M059J (cell line): ENCODE results near the gene INO80. TPM values are rescaled to one million over a fixed set of nuclear protein-coding genes. Genes with fewer than 3 reads are reported as not detected.

Source experiments
- DNase-seq: peaks from one replicate; pipeline ENCODE4 v3.0.0-alpha.2; 2012; ENCODE audit warnings: low read depth
- total RNA-seq: library from RNA; depleted of rRNA; stranded (reverse); fragments of >200 nt; shearing (Covaris generic); gene quantifications from 2 replicates; pipeline ENCODE4 v1.2.3, GENCODE V29; 2014

The INO80 gene
- total RNA-seq, 1 experiment from 2014 or later, result 18.9 TPM

DNA sequence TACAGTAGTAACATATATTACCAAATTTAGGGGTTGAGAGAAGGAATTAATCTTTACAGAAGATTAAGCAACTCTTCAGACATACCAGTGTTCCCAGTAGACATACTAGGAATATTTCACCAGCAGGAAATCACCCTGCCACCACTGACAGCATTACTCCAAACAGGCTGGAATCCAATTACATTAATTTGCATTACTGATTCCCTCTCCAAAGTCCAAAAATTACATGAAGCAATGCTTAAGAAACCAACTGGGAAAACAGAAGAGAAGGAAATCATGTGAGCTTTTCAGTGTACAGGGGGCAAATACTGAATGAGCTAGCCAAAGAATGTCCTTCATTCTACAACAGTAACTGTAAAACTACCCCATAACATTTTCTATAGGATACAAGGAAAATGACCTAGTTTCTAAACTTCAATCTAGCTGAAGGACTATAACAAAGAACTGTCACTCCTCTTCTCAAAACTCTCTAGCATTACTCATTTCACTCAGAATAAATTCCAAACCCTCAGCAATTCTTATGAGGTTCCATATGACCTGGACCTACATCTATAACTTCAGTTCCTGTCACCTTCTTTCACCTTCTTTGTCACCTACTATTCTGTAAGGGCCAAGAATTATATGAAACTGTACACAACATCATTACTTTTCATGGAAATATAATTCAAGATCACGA lies 72.7 kb downstream of the INO80 start:
- DNase-seq, result no peak

DNA sequence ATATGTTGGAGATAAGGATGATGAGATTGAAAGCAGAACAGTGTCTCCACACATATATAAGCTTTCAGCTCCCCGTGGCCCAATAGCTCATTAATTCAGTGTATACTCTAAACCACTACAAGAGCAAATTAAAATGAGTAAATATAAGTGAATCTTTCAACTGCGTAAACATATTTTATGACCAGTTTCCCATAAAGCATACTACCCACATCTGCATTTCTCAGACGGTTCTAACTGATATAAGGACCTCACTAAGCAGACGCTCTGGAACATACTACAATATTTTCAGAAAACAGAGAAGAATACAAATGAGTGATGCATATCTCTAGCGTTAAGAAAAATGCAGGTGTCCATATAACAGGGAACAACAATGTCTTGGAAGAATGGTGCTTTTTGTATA lies 73.2 kb downstream of the INO80 start:
- DNase-seq, result no peak

DNA sequence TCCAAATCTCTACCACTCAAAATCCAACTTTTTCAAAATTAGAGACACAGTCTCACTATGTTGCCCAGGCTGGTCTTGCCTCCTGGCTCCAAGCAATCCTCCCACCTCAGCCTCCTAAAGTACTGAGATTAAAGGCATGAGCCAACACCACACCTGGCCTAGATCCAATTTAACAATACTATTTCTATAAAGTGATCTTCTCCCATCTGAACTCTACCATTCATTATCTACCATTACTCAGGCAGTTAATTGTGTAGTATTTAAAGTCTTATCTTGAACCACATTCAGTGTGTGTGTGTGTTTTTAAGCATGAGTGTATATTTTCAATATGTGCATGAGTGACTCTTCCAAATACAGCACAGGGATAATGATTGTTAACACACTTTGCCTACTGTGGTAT lies 77.0 kb downstream of the INO80 start:
- DNase-seq, result no peak

DNA sequence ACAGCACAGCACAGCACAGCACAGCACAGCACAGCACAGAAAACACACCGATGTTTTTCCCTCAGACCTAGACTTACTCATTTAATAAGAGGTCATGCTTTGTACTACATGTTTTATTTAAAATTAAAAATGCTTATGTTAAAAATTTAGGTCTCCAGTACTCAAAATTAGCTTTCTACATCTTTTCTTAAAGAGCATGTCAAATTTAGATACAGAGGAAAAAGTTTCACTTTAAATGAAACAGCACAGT lies 84.1 kb downstream of the INO80 start:
- no peak for DNase-seq

DNA sequence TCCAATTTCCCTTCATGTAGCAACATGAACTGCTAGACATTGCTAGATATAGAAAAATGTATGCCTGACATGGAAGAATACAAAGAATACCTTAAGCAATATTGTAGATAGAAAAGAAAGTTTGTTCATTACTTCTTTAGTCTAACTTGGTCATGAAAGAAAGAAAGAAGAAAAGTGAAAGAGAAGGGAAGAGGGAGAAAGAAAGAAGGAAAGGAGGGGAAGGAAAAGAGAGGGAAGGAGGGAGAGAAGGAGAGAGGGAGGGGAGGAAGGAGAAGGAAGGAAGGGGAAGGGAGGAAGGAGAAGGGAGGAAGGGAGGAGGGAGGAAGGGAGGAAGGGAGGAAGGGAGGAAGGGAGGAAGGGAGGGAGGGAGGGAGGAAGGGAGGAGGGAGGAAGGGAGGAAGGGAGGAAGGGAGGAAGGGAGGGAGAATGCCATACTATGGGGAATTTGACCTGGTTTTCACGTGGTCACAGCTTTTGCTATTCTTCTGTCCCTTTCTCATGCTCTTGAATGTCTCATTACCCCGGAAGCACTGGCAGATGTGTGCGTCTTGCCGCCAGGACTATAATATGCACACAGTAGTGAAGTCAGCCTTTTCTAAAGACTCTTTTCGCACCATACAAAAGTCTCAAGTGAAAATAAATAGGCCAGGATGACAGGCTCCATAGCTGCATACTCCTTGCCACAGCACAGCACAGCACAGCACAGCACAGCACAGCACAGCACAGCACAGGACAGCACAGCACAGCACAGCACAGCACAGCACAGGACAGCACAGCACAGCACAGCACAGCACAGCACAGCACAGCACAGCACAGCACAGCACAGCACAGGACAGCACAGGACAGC lies 84.6 kb downstream of the INO80 start:
- DNase-seq, result peak; percentile 8

DNA sequence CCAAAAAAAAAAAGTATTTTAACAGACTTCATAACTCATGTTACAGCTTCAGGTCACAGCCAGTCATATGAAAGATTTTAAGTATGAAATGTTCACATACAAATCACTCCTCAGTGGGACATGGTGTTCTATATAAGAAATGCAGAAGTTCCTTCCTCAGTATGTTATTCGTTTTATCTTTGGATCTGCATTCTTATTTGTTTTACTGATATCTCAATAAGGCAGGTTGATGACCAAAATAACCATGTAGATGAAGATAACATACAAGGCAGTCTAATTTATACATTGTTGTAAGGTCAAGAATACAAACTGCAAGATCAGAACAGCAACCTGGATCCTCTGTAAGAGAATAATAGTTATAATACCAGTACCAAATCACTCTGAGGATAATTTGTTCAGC lies 87.2 kb downstream of the INO80 start:
- no peak for DNase-seq

DNA sequence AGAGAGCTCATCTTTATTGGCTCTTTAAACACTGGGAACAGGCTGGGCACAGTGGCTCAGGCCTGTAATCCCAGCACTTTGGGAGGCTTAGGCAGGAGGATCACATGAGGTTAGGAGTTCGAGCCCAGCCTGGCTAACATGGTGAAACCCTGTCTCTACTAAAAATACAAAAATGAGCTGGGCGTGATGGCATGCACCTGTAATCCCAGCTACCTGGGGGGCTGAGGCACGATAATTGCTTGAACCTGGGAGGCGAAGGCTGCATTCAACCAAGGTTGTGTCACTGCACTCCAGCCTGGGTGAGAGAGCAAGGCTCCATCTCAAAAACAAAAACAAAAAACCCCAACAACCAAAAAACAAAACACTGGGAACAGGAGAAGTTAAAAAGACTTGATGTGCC lies 90.7 kb downstream of the INO80 start:
- no peak for DNase-seq

DNA sequence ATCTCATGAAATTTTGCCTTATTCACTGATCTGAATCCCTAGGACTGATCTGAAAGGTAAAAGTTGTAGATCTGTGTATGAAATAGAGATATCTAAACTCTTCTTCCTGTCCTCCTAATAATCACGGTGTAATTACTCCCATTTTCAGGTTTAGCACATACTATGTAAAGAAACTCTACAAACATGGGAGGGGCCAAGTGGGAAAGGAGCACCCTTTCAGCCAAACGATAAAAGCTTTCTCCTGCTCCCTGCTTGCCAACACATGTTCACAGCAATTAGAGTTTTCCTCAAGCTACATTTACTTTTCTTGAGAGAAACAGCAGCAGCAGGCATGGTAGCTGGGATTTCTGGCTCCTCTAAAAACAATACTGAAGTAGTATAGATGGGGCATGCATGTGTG lies 91.2 kb downstream of the INO80 start:
- no peak for DNase-seq

DNA sequence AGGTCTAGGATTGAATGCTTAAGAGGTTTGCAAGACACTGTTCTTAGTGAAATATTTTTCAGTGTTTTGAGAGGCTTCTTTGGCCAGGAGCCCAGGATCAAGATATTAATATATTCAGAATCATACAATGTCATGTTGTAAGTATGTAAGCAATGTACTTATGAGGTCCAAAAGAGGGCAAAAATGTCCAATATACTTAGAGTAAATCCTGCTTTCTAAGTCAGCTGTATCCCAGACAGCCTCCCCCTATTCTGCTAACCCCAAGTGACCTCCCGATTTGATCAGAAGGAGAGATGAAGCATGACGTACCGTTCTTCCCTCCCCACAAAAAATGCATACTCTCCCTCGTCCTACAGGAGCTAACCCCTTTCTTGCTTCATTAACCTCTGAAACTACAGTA lies 91.9 kb downstream of the INO80 start:
- DNase-seq, result no peak

DNA sequence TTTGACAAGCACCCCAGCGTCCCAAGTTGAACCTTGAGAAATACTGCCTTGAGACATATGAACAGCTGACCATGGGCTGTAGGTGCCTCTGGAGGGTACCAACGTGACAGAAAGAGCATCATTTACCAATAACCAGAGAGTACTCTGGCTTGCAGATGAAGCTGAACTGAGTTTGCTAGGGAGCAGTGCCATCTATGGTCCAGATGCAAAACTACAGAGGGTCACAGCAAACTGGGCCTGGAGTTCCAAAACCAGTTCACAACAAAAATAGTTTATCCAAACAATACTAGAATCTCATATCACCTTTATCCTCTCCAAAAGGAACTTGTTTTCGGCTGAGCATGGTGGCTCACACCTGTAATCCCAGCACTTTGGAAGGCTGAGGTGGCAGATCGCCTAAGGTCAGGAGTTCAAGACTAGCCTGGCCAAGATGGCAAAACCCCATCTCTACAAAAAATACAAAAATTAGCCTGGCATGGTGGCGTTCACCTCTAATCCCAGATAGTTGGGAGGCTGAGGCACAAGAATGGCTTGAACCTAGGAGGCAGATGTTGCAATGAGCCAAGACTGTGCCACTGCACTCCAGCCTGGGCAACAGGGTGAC lies 93.5 kb downstream of the INO80 start:
- DNase-seq, result peak; percentile 42

DNA sequence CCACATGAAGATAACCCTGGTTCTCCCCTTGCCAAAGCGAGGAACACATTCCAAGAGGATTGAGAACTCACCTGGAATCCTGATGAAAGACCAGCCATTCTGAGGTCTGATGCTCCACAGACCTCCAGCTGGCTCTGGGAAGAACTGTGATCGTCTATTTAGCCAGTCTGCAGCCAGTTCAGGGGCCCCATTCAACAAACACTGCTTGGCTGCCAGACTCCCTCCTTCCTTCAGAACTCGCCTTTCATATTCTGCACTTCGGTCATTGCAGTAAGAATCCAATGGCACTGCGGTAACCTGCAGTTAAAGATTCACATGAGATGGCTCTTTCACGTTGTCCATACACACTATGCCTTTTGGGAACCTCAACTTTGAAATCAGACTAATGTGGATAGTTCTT lies 95.3 kb downstream of the INO80 start:
- DNase-seq, result no peak

DNA sequence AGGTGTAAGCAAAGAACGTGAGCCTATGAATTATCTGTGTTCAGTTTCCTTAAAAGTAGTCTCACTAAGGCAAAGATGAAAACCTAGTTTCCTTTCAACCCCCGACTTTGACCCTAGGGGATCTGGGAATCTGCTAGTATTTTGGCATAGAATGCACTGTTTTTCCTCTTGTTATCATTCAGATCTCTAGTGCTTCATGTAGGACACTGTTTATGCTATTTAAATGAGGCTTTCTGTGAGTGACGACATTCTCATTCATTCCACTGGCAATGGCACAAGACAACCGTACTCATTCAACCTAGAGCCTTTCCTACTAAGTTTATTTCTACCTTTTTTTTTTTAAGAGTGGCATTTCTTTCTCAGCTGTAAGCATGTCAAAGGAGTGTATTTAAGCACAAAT lies 95.8 kb downstream of the INO80 start:
- DNase-seq, result no peak

DNA sequence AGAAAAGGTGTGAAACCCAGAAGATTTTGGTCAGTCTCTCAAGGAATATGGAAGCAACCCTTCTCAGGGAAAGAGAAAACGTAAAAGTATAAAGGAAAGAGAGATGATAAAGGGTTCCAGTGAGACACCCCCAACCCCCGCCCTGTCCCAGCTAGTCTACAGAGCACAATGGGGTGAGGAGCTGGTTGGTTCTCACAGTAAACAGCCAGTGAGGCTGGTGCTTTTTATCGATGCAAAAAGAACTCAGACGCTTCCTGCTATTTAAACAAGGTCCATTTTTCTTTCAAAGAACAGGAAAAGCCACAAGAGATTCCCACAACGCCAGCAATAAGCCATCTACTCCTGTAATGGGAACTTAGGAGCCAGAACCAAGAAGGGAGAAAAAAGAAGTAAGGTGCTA lies 96.9 kb downstream of the INO80 start:
- DNase-seq, result no peak

DNA sequence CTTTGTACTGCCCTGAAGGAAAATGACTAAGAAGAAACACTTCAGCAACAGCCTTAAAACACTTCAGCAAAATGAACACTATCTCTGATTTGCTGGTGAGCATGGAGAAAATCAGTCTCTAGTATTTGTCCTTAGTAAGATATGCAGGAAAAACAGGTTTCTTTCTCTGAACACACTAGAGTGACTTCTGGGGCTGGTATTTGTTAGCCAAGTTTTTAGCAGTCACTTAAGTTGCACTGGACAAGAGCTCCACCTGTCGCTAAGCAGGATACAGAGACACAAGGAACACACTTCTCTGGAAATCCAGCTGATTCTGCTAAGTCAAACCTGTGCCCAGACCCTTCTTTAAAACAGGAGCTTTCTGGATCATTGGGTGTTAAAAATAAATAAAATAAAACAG lies 97.5 kb downstream of the INO80 start:
- DNase-seq, result no peak

DNA sequence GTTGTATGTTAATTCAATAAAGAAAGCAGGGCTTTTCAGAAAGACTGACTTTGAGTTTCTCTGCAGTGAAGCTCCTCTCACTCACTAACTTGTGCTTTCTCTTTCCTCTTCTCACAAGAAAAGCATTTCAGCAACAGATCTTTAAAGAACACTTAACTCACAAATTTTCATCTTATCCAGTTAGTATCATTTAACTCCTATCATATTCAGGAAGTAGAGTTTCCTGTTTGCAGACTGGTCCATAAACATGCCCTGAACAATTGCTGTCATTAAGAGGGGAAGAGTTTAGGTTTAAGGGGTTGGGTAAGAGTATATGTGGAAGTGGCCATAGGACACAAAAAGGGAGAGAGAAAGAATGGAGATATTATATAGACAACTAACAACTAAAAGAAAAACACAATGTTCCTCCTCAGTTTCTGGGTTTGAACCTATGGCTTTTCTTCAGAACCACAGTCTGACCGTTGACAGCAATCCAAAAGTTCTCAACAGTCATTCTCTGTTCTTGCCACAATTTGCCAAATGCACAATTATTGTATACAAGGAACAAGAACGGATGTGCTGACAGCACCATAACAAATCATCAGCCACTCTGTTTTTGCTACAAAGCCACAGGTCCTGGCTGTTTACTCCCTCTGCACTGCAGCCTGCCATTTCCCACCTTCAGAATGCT lies 98.9 kb downstream of the INO80 start:
- DNase-seq, result no peak

DNA sequence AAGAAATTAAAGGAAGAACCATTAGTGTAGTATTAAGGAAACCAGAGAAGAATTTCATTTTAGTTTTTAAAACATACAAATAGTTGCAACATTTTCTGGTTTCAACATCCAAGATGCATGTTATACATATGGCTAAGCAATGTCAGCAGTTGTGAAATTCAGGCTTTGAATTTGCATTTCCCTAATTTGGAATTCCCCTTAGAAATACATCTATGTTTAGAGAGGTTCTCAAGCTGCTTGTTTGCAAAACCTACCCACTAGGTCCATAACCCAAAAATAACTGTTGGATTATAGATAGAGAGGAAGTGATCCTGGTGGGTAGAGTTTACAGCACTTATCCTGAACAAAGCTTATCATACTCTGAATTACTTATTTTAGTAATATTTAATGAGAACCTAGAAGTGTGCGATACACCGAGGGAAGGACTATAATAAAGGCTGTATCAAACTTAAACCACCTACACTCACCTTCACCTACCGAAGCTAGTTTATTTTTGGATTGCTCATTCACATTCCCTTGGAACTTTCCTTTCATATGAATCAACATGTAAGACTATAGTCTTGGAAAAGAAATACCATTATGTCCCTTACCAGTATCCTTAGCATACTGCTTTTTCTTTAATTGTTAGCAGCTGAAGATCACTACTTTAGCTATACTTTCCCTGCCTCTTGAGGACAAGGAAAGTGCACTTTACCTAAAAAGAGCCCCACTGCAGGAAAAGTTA lies 102.2 kb downstream of the INO80 start:
- no peak for DNase-seq

DNA sequence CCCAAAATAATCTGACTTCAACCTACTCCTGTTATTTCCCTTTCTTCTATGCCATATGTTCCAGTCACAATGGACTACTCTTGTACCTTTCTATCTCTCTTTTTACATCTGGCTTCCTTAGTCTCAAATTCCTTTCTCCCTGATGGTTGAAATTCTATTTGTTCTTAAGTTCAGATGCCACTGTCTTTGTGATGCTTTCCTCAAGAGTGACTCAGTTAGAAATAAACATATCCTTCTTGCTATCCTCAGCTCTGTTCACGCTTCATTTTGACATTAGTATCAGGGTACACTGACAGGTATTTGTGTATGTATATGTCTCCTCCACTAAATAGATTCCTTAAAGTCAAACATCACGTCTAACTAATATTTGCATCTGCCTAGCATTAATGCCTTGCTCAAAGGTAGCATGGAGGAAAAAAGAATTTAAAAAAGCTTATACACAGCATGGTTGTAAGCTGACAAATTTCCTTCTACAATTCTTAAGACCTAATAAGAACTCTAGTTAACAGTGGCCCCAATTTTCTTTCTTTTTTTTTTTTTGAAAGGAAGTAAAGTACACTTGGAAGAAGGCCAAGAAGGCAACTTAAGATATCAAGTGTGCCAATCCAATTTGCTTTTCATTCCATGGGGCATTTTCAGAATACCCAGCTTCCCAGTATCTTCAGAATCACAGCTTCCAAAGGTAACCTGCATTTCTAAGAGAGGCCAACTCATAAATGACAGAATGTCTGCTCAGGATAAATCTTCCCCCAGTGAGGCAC lies 104.8 kb downstream of the INO80 start:
- no peak for DNase-seq

DNA sequence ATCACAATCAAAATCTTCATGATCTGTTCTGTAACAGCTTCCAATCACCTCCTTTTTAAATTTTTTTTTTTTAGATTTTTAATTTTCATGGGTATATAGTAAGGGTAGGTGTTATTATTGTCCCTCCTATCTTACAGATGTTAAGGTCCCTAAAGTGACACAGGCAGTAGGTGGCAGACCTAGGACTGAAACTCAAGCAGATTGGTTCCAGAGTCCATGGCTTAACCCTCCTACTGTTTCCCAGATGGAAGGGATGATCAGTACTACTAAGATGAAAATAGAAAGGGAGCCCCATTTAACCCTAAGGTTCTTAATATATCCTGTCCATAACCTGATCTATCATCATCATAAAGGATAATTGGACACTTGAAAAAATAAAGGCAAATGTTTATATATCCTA lies 105.7 kb downstream of the INO80 start:
- no peak for DNase-seq

DNA sequence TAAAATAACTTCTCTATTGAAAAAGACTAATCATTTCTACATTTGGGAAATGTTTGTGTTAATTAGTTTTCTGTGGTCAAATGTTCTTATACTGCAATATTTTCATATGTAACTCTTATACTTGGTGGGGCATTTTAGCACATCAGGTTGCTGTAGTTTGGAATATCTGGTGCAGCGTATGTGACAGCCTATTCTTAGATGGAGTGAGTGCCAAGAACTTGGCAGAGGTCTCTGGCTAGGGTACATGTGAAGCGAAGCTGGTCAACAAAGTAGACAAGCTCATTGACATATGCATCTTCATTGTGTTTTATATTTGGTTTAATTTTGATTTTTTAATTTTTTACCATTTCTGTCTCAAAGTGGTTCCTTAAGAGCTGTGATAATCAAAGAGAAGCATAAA lies 109.6 kb downstream of the INO80 start:
- DNase-seq, result no peak

DNA sequence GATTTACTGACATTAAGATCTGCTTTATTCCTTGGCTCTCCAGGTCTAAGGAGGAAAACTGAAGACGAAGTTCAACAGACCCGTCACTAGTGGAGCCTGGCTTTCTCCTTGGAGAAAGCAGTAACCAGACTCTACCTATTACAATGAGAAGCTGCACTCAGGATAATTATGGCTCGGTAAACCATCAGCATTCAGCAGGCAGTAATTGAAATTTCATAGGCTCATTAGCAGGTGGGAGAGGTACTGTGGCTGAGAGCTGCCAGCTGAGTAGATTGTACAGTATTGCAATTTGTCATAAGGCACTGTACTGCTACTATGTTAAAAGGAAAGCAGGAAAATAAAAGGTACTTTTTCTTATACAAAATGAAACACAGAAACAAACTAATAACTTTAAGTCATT lies 111.6 kb downstream of the INO80 start:
- no peak for DNase-seq

DNA sequence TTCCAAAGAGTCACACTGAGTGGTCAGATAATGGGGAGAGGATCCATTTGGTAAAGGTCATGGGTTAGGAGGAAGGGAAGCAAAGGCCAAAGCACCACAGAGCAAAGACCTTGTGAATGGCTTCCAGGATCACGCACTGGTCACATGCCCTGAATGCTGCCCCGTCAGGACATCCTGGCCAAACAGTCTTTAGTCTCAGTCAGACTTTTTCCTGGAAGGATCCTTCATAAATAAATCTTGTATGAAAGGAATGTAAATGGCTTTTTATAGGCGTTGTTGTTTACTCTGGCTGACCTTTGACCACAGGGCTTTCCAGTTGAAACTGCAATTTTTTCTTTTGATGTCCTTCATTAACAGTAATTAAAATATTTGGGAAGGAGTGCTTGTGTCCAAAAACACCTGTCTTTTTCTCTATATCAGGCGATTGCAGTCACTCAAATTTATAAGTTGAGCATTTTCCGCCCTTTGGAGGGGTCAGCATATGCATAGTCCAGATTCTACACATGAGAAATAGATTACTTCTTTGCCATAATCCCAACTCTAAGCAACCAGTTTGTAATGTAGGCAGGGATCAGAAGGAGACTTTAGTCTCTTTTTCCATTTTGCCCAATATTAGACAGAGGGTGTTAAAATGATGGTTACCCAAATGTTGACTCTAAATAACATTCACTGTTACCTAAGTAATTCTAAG lies 114.4 kb downstream of the INO80 start:
- peak; percentile 43 for DNase-seq
